ENCODE data around the gene ACOXL.

Gene ACOXL

GRCh38 chr2:110759411-110759810 is 27.0 kb downstream of the ACOXL start:
- no peak overlapping the region for H3K4me3 ChIP-seq (ENCODE audit: low read depth, low read length)
- DNase-seq (ENCODE audit: low read depth) = no peak
- no peak for TF ChIP-seq CTCF (conservative IDR thresholded peaks at IDR 0.05; ENCODE audit: low read depth, low read length)

DNA sequence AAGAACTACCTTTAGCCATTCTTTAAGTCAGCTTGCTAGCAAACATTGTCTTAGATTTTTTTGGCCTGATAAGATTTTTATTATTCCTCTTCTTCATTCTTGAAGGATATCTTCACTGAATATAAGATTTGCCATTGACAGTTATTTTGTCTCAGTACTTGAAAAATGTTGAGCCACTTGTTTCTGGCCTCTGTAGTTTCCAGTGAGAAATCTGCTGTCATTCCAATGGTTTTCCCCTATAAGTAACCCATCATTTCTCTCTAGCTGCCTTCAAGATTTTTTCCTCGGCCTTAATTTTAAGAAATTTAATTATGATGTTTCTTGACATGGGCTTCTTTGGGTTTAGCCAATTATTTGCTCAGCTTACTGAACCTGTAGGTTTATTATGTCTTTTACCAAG is 32.6 kb downstream of the ACOXL start:
- DNase-seq (ENCODE audit: low read depth) = no peak
- no peak for TF ChIP-seq CTCF (conservative IDR thresholded peaks at IDR 0.05; ENCODE audit: low read depth, low read length)
- no peak overlapping the region for H3K4me3 ChIP-seq (ENCODE audit: low read depth, low read length)

DNA sequence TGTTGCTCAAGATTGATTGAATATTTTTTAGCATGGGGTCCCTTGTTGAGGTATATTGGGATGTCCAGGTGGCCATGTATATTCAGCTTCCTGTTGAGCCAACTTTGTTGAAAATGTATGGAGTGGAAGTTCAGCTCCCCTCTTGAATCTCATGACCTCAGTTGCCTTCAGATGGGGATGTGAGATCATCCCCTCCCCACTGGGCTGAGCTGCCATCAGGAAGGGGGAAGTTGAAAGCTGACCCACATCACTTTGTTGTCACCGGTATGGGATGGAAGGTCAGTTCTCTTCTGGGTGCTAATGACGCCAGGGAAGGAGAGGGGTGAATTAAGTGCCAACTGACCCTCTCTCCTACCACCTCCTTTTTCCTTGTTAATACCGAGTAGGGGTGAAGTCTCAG is 33.9 kb downstream of the ACOXL start:
- DNase-seq (ENCODE audit: low read depth) = no peak
- no peak overlapping the region for H3K4me3 ChIP-seq (ENCODE audit: low read depth, low read length)
- no peak for TF ChIP-seq CTCF (conservative IDR thresholded peaks at IDR 0.05; ENCODE audit: low read depth, low read length)

DNA sequence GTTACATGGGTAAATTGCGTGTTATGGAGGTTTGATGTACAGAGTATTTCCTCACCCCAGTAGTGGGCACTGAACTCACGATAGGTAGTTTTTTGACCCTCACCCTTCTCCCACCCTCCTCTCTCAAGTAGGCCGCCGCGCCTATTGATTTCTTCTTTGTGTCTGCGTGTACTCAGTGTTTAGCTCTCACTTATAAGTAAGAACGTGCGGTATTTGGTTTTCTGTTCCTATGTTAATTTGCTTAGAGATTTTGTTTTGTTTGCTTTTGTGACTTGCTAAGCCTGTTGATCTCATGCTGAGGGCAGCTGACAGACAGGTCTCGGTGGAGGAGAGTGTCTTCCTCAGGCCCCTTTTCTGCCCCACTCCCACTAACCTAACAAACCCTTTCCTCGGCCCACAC is 36.2 kb downstream of the ACOXL start:
- DNase-seq (ENCODE audit: low read depth) = no peak
- H3K4me3 ChIP-seq (ENCODE audit: low read depth, low read length) = no peak overlapping the region
- no peak for TF ChIP-seq CTCF (conservative IDR thresholded peaks at IDR 0.05; ENCODE audit: low read depth, low read length)

DNA sequence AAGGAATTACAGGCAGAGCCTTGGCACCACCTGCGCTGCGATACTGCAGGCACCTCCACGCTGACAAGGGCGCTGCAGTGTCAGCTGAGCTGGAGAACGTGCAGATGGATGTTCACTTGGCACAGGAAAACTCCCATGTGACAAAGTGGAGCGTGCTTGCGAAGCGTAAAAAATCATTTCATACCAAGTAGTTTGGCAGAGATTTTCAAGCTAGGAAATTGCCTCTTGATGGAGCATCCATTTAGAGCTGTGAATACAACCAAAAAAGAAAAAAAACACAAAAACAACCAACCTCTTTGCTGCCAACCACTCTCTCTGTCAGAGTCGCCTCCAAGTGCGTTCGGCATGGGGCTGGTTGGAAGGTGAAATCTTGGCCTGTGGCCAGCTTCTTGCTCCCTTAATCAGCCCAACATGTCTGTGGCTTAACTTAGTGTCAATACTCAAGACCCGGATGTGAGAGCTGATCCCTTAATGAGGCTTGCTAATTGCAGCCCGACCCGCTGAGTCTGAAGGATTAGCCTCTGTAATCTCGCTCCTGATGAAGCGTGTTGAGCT is 38.1 kb downstream of the ACOXL start:
- no peak for DNase-seq (ENCODE audit: low read depth)
- no peak overlapping the region for H3K4me3 ChIP-seq (ENCODE audit: low read depth, low read length)
- no peak for TF ChIP-seq CTCF (conservative IDR thresholded peaks at IDR 0.05; ENCODE audit: low read depth, low read length)

DNA sequence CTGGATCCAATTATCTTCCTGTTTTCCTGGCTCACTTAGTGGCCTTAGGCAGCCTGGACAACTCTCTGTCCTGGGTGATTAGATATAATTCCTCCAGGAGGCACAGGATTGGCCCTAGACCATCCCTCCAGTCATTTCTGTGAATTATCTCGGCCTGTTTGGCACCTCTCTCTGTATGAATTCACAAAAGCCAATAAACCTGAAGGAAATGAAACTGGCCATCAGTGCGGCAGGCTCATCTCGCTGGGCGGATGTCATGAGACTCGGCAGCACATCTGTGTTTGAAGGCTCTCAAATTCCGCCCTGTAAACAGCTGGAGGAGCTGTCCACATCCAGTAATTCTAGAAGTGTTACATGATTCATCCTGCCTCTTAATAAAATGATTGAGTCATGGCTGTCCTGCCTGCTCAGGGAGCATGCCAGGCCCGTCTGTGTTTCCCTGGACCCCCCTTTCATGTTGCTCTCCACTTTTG is 38.6 kb downstream of the ACOXL start:
- peak; percentile 59 for DNase-seq (ENCODE audit: low read depth)
- no peak for TF ChIP-seq CTCF (conservative IDR thresholded peaks at IDR 0.05; ENCODE audit: low read depth, low read length)
- H3K4me3 ChIP-seq (ENCODE audit: low read depth, low read length) = no peak overlapping the region
